H1 (cell line): ENCODE data around the gene KTI12. TPM values are rescaled to one million over a fixed set of nuclear protein-coding genes. Genes with fewer than 3 reads are reported as not detected.

Experiments
- BACH1 ChIP-seq: IDR thresholded peaks from 2 replicates; pipeline ENCODE4 v1.6.1; 2012; ENCODE audit warnings: low read length, improper control_type of control experiment
- BRCA1 ChIP-seq: IDR thresholded peaks from 2 replicates; pipeline ENCODE4 v1.6.1; 2012; ENCODE audit warnings: low read depth, low read length, improper control_type of control experiment
- CHD1 ChIP-seq: IDR thresholded peaks from 2 replicates; pipeline ENCODE4 v1.6.1; 2012; ENCODE audit warnings: low read depth, low read length, improper control_type of control experiment
- CREB1 ChIP-seq: IDR thresholded peaks from 2 replicates; pipeline ENCODE4 v1.6.1; 2012; ENCODE audit warnings: inconsistent platforms
- EGR1 ChIP-seq: IDR thresholded peaks from 2 replicates; pipeline ENCODE4 v1.6.1; 2011; ENCODE audit warnings: low read depth, low read length, borderline replicate concordance
- EZH2 ChIP-seq: fragments of 200-600 bp; sonication (generic); IDR thresholded peaks from 2 replicates; pipeline ENCODE4 v1.7.1; 2012; ENCODE audit warnings: low read depth, mild to moderate bottlenecking, moderate library complexity, low read length, inconsistent platforms; ENCODE audit not compliant: severe bottlenecking
- FOSL1 ChIP-seq: IDR thresholded peaks from 2 replicates; pipeline ENCODE4 v1.6.1; 2011; ENCODE audit warnings: mild to moderate bottlenecking, low read depth, low read length, moderate library complexity; ENCODE audit not compliant: insufficient read depth
- GTF2F1 ChIP-seq: IDR thresholded peaks from 2 replicates; pipeline ENCODE4 v1.6.1; 2012; ENCODE audit warnings: low read depth, low read length, improper control_type of control experiment, borderline replicate concordance
- HDAC2 ChIP-seq, 2 experiments: fragments of 300-600 bp in 1 of 2; sonication (generic) in 1 of 2; IDR thresholded peaks; 2 replicates each; pipeline ENCODE4 v1.6.1; 2011 to 2012; ENCODE audit warnings: low read depth in 2 of 2, low read length in 2 of 2, mild to moderate bottlenecking in 2 of 2, moderate library complexity in 2 of 2, borderline replicate concordance in 1 of 2, inconsistent platforms in 1 of 2
- JUN ChIP-seq: IDR thresholded peaks from 2 replicates; pipeline ENCODE4 v1.6.1; 2011; ENCODE audit warnings: low read depth, mild to moderate bottlenecking, improper control_type of control experiment, low read length
- KDM1A ChIP-seq: fragments of 200-600, 300-600 bp; sonication (generic); IDR thresholded peaks from 2 replicates; pipeline ENCODE4 v1.7.1; 2016; ENCODE audit warnings: mild to moderate bottlenecking, low read length, borderline replicate concordance
- NANOG ChIP-seq: IDR thresholded peaks from 2 replicates; pipeline ENCODE4 v1.6.1; 2011; ENCODE audit warnings: low read length, low read depth, mild to moderate bottlenecking, inconsistent platforms; ENCODE audit not compliant: insufficient read depth, poor library complexity, severe bottlenecking
- PHF8 ChIP-seq: fragments of 200-600 bp; sonication (generic); conservative IDR thresholded peaks from 2 replicates; pipeline ENCODE4 v1.7.1; 2012; ENCODE audit warnings: low read depth, mild to moderate bottlenecking, inconsistent platforms, low read length, moderate library complexity
- SIN3A ChIP-seq, 2 experiments: IDR thresholded peaks in 1 of 2; conservative IDR thresholded peaks in 1 of 2; 2 replicates each; pipeline ENCODE4 v1.6.1; 2011 to 2012; ENCODE audit warnings: low read length in 2 of 2, improper control_type of control experiment in 1 of 2, low read depth in 1 of 2, mild to moderate bottlenecking in 1 of 2
- SP1 ChIP-seq: IDR thresholded peaks from 2 replicates; pipeline ENCODE4 v1.6.1; 2011; ENCODE audit warnings: low read depth, low read length
- YY1 ChIP-seq: IDR thresholded peaks from 2 replicates; pipeline ENCODE4 v1.6.1; 2011; ENCODE audit warnings: low read depth, mild to moderate bottlenecking, low read length
- ZNF274 ChIP-seq: IDR thresholded peaks from 2 replicates; pipeline ENCODE4 v1.7.0; 2012; ENCODE audit warnings: low read length, borderline replicate concordance; ENCODE audit errors: extremely low read depth
- polyA plus RNA-seq, 7 experiments: library from polyadenylated mRNA; depleted of rRNA in 3 of 7; stranded (reverse) in 5 of 7; unstranded in 2 of 7; fragments of >200 nt in 5 of 7; fragments of 200-250 nt in 2 of 7; gene quantifications; 1 replicate in 5 of 7; 2 replicates in 1 of 7; 4 replicates in 1 of 7; pipeline versions ENCODE4 v1.2.1 to v1.2.3, GENCODE V29; 2011 to 2013; ENCODE audit warnings: missing spikeins in 2 of 7, mixed read lengths in 2 of 7
- total RNA-seq: library from RNA; stranded (reverse); fragmentation: NEBNext Ultra II Directional; extraction: Animal tissue kit (Norgen Biotek cat#: 25700); gene quantifications from 2 replicates; pipeline ENCODE4 v1.2.1, GENCODE V29; 2021
- TF ChIP-seq, protein P1 (sequence below): IDR thresholded peaks from 2 replicates; pipeline ENCODE4 v1.6.1; 2012; ENCODE audit warnings: inconsistent platforms
- TF ChIP-seq, protein P2 (sequence below): IDR thresholded peaks from 2 replicates; pipeline ENCODE4 v1.6.1; 2011; ENCODE audit warnings: low read depth, mild to moderate bottlenecking, low read length; ENCODE audit not compliant: insufficient read depth
- TF ChIP-seq, protein P3 (sequence below): IDR thresholded peaks from 2 replicates; pipeline ENCODE4 v1.6.1; 2011; ENCODE audit warnings: low read length, improper control_type of control experiment

The KTI12 gene
- total and polyA plus RNA-seq, 2 of the 8 experiments (the other 6 are each of a cell fraction or from before 2014, with no cell fraction given): 7.5 to 16.2 TPM

DNA sequence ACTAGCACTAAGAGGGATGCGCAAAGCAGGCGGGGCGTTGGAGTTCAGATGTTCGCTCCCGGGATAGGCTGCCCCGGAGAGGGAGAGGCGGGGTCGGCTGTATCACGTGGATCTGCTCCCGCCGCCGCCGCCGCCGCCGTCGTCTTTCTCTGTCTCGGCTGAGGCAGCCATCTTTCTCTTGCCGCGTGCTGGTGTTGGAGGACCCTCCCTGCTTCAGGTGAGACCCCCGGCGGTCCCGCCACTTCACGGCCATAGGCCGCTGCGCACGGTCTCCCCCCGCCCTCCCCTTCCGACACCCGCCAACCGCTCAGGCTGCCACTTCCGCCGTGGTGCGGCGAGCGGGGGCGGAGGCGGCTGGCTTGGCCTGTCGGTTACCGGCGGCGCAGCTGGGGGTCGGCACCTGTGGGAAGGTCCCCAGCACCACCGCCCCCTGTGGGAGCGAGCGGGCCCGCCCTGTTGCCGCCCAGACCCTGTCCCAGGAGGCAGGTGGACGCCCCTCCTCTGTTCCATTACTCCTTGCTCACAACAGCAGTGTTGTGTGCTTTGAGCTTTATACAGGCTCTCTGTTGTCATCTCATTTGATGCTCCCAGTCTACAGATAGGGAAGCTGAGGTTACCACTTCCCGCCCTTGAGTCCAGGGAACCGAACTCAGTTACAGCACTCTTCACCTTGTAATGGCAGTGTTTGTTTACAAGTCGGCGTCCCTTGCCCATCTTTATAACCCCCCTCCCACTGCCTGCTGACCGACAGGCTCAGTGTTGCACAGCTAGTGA lies 22.7 kb upstream of the KTI12 start, which contains the start of gene BTF3L4 (continued):
- no peak for TF ChIP-seq JUN
- TF ChIP-seq BRCA1: no peak
- peak; percentile 97 for TF ChIP-seq EGR1
- TF ChIP-seq NANOG: no peak
- TF ChIP-seq HDAC2 (IDR thresholded peaks at IDR 0.05; ENCODE audit: borderline replicate concordance in 1 of 2, low read depth in 2 of 2, low read length in 2 of 2): peak in 1 of 2 experiments; percentile 93; a peak in 2 of 4 replicates
- no peak for TF ChIP-seq CHD1
- 0 out of 2 replicates have a peak, but pooled peaks have one; percentile 6 for TF ChIP-seq CREB1
- TF ChIP-seq, protein P1, sequence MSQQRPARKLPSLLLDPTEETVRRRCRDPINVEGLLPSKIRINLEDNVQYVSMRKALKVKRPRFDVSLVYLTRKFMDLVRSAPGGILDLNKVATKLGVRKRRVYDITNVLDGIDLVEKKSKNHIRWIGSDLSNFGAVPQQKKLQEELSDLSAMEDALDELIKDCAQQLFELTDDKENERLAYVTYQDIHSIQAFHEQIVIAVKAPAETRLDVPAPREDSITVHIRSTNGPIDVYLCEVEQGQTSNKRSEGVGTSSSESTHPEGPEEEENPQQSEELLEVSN: peak; percentile 79
- TF ChIP-seq, protein P2, sequence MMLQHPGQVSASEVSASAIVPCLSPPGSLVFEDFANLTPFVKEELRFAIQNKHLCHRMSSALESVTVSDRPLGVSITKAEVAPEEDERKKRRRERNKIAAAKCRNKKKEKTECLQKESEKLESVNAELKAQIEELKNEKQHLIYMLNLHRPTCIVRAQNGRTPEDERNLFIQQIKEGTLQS: no peak
- TF ChIP-seq, protein P3, sequence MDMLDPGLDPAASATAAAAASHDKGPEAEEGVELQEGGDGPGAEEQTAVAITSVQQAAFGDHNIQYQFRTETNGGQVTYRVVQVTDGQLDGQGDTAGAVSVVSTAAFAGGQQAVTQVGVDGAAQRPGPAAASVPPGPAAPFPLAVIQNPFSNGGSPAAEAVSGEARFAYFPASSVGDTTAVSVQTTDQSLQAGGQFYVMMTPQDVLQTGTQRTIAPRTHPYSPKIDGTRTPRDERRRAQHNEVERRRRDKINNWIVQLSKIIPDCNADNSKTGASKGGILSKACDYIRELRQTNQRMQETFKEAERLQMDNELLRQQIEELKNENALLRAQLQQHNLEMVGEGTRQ: peak; percentile 52; the same call in 1 of the 2 replicates
- TF ChIP-seq GTF2F1: no peak
- TF ChIP-seq BACH1: no peak
- TF ChIP-seq SP1: no peak
- no peak for TF ChIP-seq ZNF274
- TF ChIP-seq FOSL1: no peak
- TF ChIP-seq PHF8: peak; percentile 98
- peak; percentile 39 to 41; a peak in 2 of 4 replicates for TF ChIP-seq SIN3A (conservative IDR thresholded peaks at IDR 0.05 in 1 of 2, IDR thresholded peaks at IDR 0.05 in 1 of 2; ENCODE audit: low read depth in 1 of 2, low read length in 2 of 2)
- TF ChIP-seq EZH2: no peak
- TF ChIP-seq KDM1A: peak; percentile 73; the same call in 1 of the 2 replicates
- peak; percentile 93 for TF ChIP-seq YY1
